NCI-H1417 (cell line): ENCODE data around the gene MORC3.

Experiments used
- DNase-seq, 3 experiments: peaks; one replicate each; lab custom pipeline; 2025; lab: John Stamatoyannopoulos, UW

The MORC3 gene

GRCh38 chr21:36423771-36424433, 103.9 kb downstream of the MORC3 start:
- no peak for DNase-seq

- DNase-seq, result no peak
Observed at GRCh38 chr21:36424592-36424991, 104.6 kb downstream of the MORC3 start.

GRCh38 chr21:36425286-36425685, 105.3 kb downstream of the MORC3 start:
- no peak for DNase-seq
